ENCODE data around the gene ESRRA. TPM values are rescaled to one million over a fixed set of nuclear protein-coding genes. Genes with fewer than 3 reads are reported as not detected.
"Not testable (repeated sequence)": the region's sequence is repeated elsewhere in the genome, so short reads cannot be mapped to it uniquely, and the experiment has no call there.

ESRRA gene
- total and polyA plus RNA-seq, 4 donors = 10.8 to 88.4 (median 73.0) TPM

DNA sequence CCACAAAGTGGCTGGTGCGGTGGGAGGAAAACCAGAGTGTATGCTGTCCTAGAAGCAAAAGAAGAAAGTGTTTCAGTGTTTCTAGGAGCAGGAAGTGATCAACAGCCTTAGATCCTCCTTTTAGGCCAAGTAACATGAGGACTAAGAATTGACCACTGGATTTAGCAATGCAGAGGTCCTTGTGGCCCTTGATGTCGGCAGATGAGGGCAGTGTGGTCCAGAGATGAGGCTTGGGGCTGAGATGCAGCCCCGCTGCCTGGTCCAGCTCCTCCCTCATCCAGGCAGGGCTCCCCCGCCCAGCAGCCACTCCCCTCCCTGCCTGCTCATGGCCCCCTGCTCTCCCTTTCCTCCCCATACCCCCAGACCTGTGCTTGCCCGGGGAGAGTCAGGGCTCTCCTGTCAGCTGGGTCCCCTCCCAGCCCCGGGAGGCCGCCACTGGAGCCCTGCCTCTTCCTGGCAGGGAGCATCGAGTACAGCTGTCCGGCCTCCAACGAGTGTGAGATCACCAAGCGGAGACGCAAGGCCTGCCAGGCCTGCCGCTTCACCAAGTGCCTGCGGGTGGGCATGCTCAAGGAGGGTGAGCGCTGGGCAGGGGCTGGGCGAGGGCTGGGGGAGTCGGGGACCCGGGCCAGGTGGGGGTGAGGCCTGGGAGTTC, 8.3 kb downstream of the ESRRA start:
- H3K4me1 ChIP-seq (ENCODE audit: control insufficient read depth in 5 of 5, insufficient read depth in 5 of 5, low read length in 5 of 5) = peaks cover 0 to 6% (median 0%) of the 10 kb centered on the region in 5 donors
- 76 to 85% methylated on average over 18 of the region's 18 CpGs for WGBS, 2 donors
- ATAC-seq (ENCODE audit: insufficient read depth, low FRiP score) (no peak), DNase-seq (no peak)
- H3K4me3 ChIP-seq = no peak overlapping the region
- no peaks in the 10 kb centered on the region for H3K27me3 ChIP-seq (ENCODE audit: control insufficient read depth in 3 of 3, insufficient read depth in 3 of 3, low read length in 2 of 3)
- peak overlapping the region in 1 of 2 donors; percentile 28 for H3K27ac ChIP-seq (ENCODE audit: low read depth in 1 of 2, low read length in 1 of 2)
- H3K36me3 ChIP-seq (ENCODE audit: control insufficient read depth in 4 of 4, insufficient read depth in 4 of 4, low read length in 4 of 4) = peaks cover 0 to 23% (median 6%) of the 10 kb centered on the region in 4 donors
- TF ChIP-seq, protein P1, sequence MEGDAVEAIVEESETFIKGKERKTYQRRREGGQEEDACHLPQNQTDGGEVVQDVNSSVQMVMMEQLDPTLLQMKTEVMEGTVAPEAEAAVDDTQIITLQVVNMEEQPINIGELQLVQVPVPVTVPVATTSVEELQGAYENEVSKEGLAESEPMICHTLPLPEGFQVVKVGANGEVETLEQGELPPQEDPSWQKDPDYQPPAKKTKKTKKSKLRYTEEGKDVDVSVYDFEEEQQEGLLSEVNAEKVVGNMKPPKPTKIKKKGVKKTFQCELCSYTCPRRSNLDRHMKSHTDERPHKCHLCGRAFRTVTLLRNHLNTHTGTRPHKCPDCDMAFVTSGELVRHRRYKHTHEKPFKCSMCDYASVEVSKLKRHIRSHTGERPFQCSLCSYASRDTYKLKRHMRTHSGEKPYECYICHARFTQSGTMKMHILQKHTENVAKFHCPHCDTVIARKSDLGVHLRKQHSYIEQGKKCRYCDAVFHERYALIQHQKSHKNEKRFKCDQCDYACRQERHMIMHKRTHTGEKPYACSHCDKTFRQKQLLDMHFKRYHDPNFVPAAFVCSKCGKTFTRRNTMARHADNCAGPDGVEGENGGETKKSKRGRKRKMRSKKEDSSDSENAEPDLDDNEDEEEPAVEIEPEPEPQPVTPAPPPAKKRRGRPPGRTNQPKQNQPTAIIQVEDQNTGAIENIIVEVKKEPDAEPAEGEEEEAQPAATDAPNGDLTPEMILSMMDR (IDR thresholded peaks at IDR 0.05; ENCODE audit: control extremely low read depth, extremely low read depth) = no peak
- peak overlapping the region in 1 of 2 donors; percentile 47 for H3K9ac ChIP-seq (ENCODE audit: insufficient read depth in 1 of 2, low read length in 2 of 2)
- no peaks in the 10 kb centered on the region for H3K9me3 ChIP-seq (ENCODE audit: control insufficient read depth in 4 of 4, insufficient read depth in 3 of 4, low read length in 3 of 4)

DNA sequence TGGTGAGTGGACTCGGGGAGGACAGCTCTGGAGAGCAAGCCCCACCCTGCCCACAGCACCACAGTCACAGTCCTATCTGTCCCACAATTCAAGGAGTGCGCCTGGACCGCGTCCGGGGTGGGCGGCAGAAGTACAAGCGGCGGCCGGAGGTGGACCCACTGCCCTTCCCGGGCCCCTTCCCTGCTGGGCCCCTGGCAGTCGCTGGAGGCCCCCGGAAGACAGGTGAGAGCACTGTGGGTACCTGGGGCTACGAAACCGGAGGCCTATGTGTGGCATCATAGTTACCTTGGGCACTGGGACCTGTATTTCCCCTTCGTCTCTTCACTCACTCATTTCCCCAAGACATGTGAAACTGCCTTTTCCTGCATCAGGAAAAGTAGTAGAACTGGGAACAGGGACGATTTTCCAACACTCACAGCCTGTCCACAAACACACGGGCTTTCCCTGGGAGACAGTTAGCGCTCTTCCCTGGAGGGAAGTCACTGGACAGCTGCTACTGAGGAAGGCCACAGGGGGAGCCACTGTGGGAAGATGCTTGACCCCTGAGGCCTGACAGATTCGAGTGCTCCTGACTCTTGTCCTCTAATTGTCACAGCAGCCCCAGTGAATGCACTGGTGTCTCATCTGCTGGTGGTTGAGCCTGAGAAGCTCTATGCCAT, 9.0 kb downstream of the ESRRA start:
- Histone ChIP-seq H3K4me3 (no peak overlapping the region), H3K36me3 (ENCODE audit: control insufficient read depth in 4 of 4, insufficient read depth in 4 of 4, low read length in 4 of 4) (peaks cover 0 to 23% (median 6%) of the 10 kb centered on the region in 4 donors), H3K27ac (ENCODE audit: low read depth in 1 of 2, low read length in 1 of 2) (peak overlapping the region in 1 of 2 donors; percentile 28), H3K27me3 (ENCODE audit: control insufficient read depth in 3 of 3, insufficient read depth in 3 of 3, low read length in 2 of 3) (no peaks in the 10 kb centered on the region), H3K9ac (ENCODE audit: insufficient read depth in 1 of 2, low read length in 2 of 2) (no peak overlapping the region), H3K9me3 (ENCODE audit: control insufficient read depth in 4 of 4, insufficient read depth in 3 of 4, low read length in 3 of 4) (no peaks in the 10 kb centered on the region), H3K4me1 (ENCODE audit: control insufficient read depth in 5 of 5, insufficient read depth in 5 of 5, low read length in 5 of 5) (peaks cover 0 to 12% (median 3%) of the 10 kb centered on the region in 5 donors)
- 86 to 87% methylated on average over 10 to 19 of the region's 19 CpGs for WGBS, 2 donors
- TF ChIP-seq, protein P1 (IDR thresholded peaks at IDR 0.05; ENCODE audit: control extremely low read depth, extremely low read depth) = no peak
- no peak for ATAC-seq (ENCODE audit: insufficient read depth, low FRiP score)
- no peak for DNase-seq

DNA sequence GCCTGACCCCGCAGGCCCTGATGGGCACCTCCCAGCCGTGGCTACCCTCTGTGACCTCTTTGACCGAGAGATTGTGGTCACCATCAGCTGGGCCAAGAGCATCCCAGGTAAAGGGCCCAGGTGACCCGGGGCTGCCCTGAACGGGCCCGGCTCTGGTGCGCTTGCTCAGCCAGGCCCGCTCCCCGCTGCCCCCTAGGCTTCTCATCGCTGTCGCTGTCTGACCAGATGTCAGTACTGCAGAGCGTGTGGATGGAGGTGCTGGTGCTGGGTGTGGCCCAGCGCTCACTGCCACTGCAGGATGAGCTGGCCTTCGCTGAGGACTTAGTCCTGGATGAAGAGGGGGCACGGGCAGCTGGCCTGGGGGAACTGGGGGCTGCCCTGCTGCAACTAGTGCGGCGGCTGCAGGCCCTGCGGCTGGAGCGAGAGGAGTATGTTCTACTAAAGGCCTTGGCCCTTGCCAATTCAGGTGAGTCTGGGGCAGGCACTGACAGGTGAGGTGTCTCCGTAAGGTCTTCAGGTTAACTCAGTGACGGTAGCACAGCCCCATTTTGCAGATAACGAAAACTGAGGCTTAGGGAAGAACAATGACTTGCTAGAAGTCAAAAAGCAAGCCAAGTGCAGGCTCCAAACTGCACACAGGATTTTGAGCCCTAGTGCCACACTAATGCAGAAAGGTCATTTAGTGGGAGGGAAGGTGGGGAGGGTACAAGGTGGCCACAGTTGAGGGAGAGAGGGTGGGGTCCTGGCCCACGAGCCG, 9.7 kb downstream of the ESRRA start:
- DNase-seq (no peak), ATAC-seq (ENCODE audit: insufficient read depth, low FRiP score) (no peak)
- Histone ChIP-seq H3K36me3 (ENCODE audit: control insufficient read depth in 4 of 4, insufficient read depth in 4 of 4, low read length in 4 of 4) (peaks cover 0 to 23% (median 6%) of the 10 kb centered on the region in 4 donors), H3K4me3 (no peak overlapping the region), H3K27ac (ENCODE audit: low read depth in 1 of 2, low read length in 1 of 2) (no peak overlapping the region), H3K27me3 (ENCODE audit: control insufficient read depth in 3 of 3, insufficient read depth in 3 of 3, low read length in 2 of 3) (no peaks in the 10 kb centered on the region), H3K9ac (ENCODE audit: insufficient read depth in 1 of 2, low read length in 2 of 2) (no peak overlapping the region), H3K4me1 (ENCODE audit: control insufficient read depth in 5 of 5, insufficient read depth in 5 of 5, low read length in 5 of 5) (peaks cover 0 to 16% (median 3%) of the 10 kb centered on the region in 5 donors), H3K9me3 (ENCODE audit: control insufficient read depth in 4 of 4, insufficient read depth in 3 of 4, low read length in 3 of 4) (no peaks in the 10 kb centered on the region)
- WGBS, 2 donors = 92 to 95% methylated on average over 24 of the region's 24 CpGs
- TF ChIP-seq, protein P1 (IDR thresholded peaks at IDR 0.05; ENCODE audit: control extremely low read depth, extremely low read depth) = no peak

DNA sequence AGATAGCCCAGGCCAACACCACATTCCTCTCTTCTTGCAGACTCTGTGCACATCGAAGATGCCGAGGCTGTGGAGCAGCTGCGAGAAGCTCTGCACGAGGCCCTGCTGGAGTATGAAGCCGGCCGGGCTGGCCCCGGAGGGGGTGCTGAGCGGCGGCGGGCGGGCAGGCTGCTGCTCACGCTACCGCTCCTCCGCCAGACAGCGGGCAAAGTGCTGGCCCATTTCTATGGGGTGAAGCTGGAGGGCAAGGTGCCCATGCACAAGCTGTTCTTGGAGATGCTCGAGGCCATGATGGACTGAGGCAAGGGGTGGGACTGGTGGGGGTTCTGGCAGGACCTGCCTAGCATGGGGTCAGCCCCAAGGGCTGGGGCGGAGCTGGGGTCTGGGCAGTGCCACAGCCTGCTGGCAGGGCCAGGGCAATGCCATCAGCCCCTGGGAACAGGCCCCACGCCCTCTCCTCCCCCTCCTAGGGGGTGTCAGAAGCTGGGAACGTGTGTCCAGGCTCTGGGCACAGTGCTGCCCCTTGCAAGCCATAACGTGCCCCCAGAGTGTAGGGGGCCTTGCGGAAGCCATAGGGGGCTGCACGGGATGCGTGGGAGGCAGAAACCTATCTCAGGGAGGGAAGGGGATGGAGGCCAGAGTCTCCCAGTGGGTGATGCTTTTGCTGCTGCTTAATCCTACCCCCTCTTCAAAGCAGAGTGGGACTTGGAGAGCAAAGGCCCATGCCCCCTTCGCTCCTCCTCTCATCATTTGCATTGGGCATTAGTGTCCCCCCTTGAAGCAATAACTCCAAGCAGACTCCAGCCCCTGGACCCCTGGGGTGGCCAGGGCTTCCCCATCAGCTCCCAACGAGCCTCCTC, 10.6 kb downstream of the ESRRA start:
- peak overlapping the region in 1 of 2 donors; percentile 55 for H3K27ac ChIP-seq (ENCODE audit: low read depth in 1 of 2, low read length in 1 of 2)
- H3K9ac ChIP-seq (ENCODE audit: insufficient read depth in 1 of 2, low read length in 2 of 2); DNase-seq; ATAC-seq (ENCODE audit: insufficient read depth, low FRiP score); H3K27me3 ChIP-seq (ENCODE audit: control insufficient read depth in 3 of 3, insufficient read depth in 3 of 3, low read length in 2 of 3); H3K9me3 ChIP-seq (ENCODE audit: control insufficient read depth in 4 of 4, insufficient read depth in 3 of 4, low read length in 3 of 4); H3K4me3 ChIP-seq: not testable (repeated sequence)
- peaks cover 0 to 16% (median 3%) of the 10 kb centered on the region in 5 donors for H3K4me1 ChIP-seq (ENCODE audit: control insufficient read depth in 5 of 5, insufficient read depth in 5 of 5, low read length in 5 of 5)
- 83 to 92% methylated on average over 24 to 25 of the region's 25 CpGs for WGBS, 2 donors
- H3K36me3 ChIP-seq (ENCODE audit: control insufficient read depth in 4 of 4, insufficient read depth in 4 of 4, low read length in 4 of 4) = peaks cover 0 to 28% (median 6%) of the 10 kb centered on the region in 4 donors

Measured in lung (tissue), 12 donors.